Measurements from ENCODE around the gene GPNMB. TPM values are rescaled to one million over a fixed set of nuclear protein-coding genes. Genes with fewer than 3 reads are reported as not detected.

The GPNMB gene
- total RNA-seq, 4 donors from 2014 or later: 47.4 to 156 (median 72.5) TPM

DNA sequence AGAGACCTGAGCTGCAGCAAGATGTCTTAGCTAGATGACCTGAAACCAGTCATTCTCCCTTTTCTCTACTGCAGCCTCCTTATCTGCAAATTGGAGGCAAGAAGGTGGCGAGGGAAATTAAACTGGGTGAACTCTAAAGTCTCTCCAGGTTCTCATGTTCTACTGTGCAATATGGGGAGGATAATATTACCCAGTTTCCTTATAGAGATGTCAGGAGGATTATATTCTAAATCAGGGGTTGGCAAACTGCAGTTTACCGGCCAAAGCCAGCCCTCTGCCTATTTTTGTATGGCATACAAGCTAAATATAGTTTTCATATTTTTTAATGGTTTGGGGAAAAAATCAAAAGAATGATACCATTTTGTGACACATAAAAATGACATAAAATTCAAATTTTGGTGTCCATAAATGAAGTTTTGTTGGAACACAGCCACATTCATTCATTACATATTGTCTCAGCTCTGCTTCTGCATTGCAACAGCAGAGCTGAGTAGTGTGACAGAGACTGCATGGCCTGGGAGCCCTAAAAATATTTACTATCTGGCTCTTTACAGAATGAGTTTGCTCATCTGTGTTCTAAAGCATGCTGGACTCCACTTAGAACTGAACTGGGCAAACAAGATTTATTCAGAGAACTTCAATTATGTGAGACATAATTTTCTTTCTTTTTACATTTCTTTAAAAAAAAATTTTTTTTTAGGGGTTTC, 33.4 kb downstream of the GPNMB start:
- DNase-seq (ENCODE audit: low spot score in 2 of 2): no peak
- H3K27ac ChIP-seq: no peak overlapping the region
- no peaks in the 10 kb centered on the region for H3K27me3 ChIP-seq
- TF ChIP-seq POLR2A (IDR thresholded peaks at IDR 0.05): no peak
- no peak for TF ChIP-seq EP300 (IDR thresholded peaks at IDR 0.05)
- TF ChIP-seq CTCF (IDR thresholded peaks at IDR 0.05): no peak
- no peaks in the 10 kb centered on the region for H3K4me1 ChIP-seq
- H3K4me3 ChIP-seq: no peak overlapping the region
- peaks cover 0 to 4% (median 0%) of the 10 kb centered on the region in 3 donors for H3K36me3 ChIP-seq
- H3K9me3 ChIP-seq: no peaks in the 10 kb centered on the region
- WGBS, 2 donors: 85 to 94% methylated on average over 2 of the region's 2 CpGs

DNA sequence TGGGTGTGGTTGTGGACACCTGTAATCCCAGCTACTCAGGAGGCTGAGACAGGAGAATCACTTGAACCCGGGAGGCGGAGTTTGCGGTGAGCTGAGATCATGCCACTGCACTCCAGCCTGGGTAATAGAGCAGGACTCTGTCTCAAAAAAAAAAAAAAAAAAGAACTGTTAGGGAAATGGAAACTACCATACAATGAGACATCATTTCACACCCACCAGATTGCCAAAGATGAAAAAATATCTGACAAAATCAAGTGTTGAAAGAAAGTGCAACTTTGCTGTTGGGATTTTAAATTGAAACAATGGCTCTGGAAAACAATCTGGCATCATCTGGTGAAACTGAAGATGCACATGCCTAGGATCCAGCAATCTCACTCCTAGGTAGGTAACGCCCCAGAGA, 36.5 kb downstream of the GPNMB start:
- DNase-seq (ENCODE audit: low spot score in 2 of 2): no peak
- Histone ChIP-seq H3K9me3 (no peaks in the 10 kb centered on the region), H3K27ac (no peak overlapping the region), H3K4me1 (no peaks in the 10 kb centered on the region), H3K27me3 (no peaks in the 10 kb centered on the region), H3K36me3 (peaks cover 0 to 4% (median 0%) of the 10 kb centered on the region in 3 donors), H3K4me3 (no peak overlapping the region)
- 97 to 99% methylated on average over 4 of the region's 4 CpGs for WGBS, 2 donors
- TF ChIP-seq POLR2A (IDR thresholded peaks at IDR 0.05) (no peak), EP300 (IDR thresholded peaks at IDR 0.05) (no peak), CTCF (IDR thresholded peaks at IDR 0.05) (no peak)

DNA sequence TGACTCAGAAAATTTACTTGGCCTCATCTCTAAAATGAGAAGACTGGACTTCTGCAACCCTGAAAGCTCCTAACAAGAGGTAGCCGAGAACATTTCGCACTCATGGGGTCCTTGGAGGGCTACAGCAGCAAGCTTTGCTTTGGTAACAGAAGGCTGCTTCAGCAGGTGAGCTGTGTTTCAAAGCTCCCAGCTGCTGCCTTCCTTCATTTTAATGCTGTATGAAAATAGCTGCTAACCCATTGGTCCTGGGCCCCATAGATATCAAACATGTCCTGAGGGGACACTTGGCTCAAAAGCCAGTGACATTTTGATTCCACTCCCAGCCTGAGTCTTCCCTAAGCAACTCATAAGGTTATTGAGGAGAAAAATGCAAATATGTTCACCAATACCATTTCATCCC, 38.3 kb downstream of the GPNMB start:
- H3K9me3 ChIP-seq: no peaks in the 10 kb centered on the region
- DNase-seq (ENCODE audit: low spot score in 2 of 2): no peak
- no peak overlapping the region for H3K4me3 ChIP-seq
- H3K4me1 ChIP-seq: no peaks in the 10 kb centered on the region
- H3K27ac ChIP-seq: no peak overlapping the region
- H3K36me3 ChIP-seq: no peaks in the 10 kb centered on the region
- no peak for TF ChIP-seq CTCF (IDR thresholded peaks at IDR 0.05)
- TF ChIP-seq EP300 (IDR thresholded peaks at IDR 0.05): no peak
- no peak for TF ChIP-seq POLR2A (IDR thresholded peaks at IDR 0.05)
- no peaks in the 10 kb centered on the region for H3K27me3 ChIP-seq
- 89 to 90% methylated on average over 2 of the region's 2 CpGs for WGBS, 2 donors

DNA sequence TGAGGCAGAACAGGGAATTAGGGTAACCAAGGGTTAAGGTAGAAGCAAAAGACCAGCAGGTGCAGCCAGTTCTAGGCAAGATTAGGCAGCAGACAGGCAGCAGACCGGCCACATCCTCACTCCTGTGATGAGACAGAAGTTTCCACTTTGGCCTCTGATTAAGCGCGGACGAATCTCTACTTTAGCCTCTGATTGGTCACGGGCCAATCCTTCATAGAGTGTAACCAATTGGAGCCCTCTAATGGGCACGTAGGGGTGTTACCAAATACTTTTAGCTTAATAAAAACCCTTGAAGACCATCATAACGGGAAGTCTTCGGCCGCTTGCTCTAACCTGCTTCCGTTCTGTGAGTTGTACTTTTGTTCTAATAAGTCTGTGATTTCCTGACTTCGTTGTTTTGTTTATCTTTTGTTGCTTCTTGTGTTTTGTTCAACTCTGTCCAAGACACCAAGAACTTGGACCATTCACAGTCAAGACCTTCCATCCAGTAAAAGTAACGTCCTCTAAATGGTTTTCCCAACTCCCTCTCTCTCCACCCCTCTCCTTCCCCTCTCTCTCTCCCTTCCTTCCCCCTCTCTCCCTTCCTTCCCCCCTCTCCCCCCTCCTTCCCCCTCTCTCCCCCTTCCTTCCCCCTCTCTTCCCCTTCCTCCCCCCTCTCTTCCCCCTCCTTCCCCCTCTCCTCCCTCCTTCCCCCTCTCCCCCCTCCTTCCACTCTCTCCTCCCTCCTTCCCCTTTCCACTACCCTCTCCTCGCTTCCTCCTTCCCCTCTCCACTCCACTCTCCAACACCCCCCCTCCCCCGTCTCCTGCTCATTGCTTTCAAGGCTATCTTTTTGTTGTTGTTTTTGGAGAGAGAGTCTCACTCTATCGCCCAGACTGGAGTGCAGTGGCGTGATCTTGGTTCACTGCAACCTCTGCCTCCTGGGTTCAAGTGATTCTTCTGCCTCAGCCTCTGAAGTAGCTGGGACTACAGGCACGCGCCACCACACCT, 39.4 kb downstream of the GPNMB start:
- no peak for TF ChIP-seq POLR2A (IDR thresholded peaks at IDR 0.05)
- TF ChIP-seq CTCF (IDR thresholded peaks at IDR 0.05): no peak
- no peak for TF ChIP-seq EP300 (IDR thresholded peaks at IDR 0.05)
- whole genome bisulfite sequencing, 2 donors: 85 to 87% methylated on average over 16 to 18 of the region's 18 CpGs
- no peak for DNase-seq (ENCODE audit: low spot score in 2 of 2)
- Histone ChIP-seq H3K4me3 (no peak overlapping the region), H3K4me1 (no peaks in the 10 kb centered on the region), H3K27ac (no peak overlapping the region), H3K36me3 (no peaks in the 10 kb centered on the region), H3K27me3 (no peaks in the 10 kb centered on the region), H3K9me3 (no peaks in the 10 kb centered on the region)

- Histone ChIP-seq H3K9me3 (no peaks in the 10 kb centered on the region), H3K27me3 (no peaks in the 10 kb centered on the region), H3K4me1 (no peaks in the 10 kb centered on the region), H3K36me3 (no peaks in the 10 kb centered on the region), H3K4me3 (no peak overlapping the region), H3K27ac (no peak overlapping the region)
- 81 to 90% methylated on average over 5 of the region's 5 CpGs for WGBS, 2 donors
- no peak for TF ChIP-seq EP300 (IDR thresholded peaks at IDR 0.05)
- no peak for TF ChIP-seq POLR2A (IDR thresholded peaks at IDR 0.05)
- TF ChIP-seq CTCF (IDR thresholded peaks at IDR 0.05): no peak
- no peak for DNase-seq (ENCODE audit: low spot score in 2 of 2)
These were observed 41.0 kb downstream of the GPNMB start for GRCh38 chr7:23287612-23288011.

Measured in tibial nerve (tissue), 4 donors.